HepG2 (cell line): ENCODE data around the gene HES3. TPM values are rescaled to one million over a fixed set of nuclear protein-coding genes. Genes with fewer than 3 reads are reported as not detected.

Experiments used
- AFF4 ChIP-seq: sonication (generic); formaldehyde crosslinking; IDR thresholded peaks from 2 replicates; pipeline ENCODE4 v1.4.0; 2020; ENCODE audit warnings: missing genetic modification reagents
- HMGXB4 ChIP-seq, 2 experiments: sonication (generic) in 1 of 2; formaldehyde crosslinking in 1 of 2; IDR thresholded peaks; 2 replicates each; pipeline versions ENCODE4 v1.4.0 to v1.6.1; 2018 to 2020; ENCODE audit warnings: missing genetic modification reagents in 2 of 2, borderline replicate concordance in 1 of 2, low read depth in 1 of 2, mild to moderate bottlenecking in 1 of 2, missing biosample characterization in 1 of 2
- IRF2 ChIP-seq: IDR thresholded peaks from 2 replicates; pipeline ENCODE4 v1.6.1; 2018; ENCODE audit warnings: missing genetic modification reagents, missing compliant biosample characterization
- NONO ChIP-seq, 2 experiments: fragments of 450-650 bp in 1 of 2; sonication (generic) in 1 of 2; formaldehyde crosslinking in 1 of 2; IDR thresholded peaks in 1 of 2; conservative IDR thresholded peaks in 1 of 2; 2 replicates each; pipeline versions ENCODE4 v1.6.1 to v1.8.0; 2017 to 2022; ENCODE audit warnings: mild to moderate bottlenecking in 1 of 2, missing genetic modification reagents in 1 of 2, moderate library complexity in 1 of 2
- SIN3A ChIP-seq: IDR thresholded peaks from 2 replicates; pipeline ENCODE4 v1.6.1; 2011; ENCODE audit warnings: low read depth, mild to moderate bottlenecking, control low read depth, low read length, borderline replicate concordance
- ZNF232 ChIP-seq: sonication (generic); formaldehyde crosslinking; IDR thresholded peaks from 2 replicates; pipeline ENCODE4 v1.4.0; 2020; ENCODE audit warnings: missing genetic modification reagents, borderline replicate concordance
- ZNF292 ChIP-seq: sonication (generic); formaldehyde crosslinking; IDR thresholded peaks from 2 replicates; pipeline ENCODE4 v1.8.1; 2022; ENCODE audit warnings: mild to moderate bottlenecking, low read depth, missing genetic modification reagents, borderline replicate concordance
- polyA plus RNA-seq, 8 experiments: library from polyadenylated mRNA; depleted of rRNA in 3 of 8; stranded (reverse) in 7 of 8; unstranded in 1 of 8; fragments of >200 nt; fragmentation: Illumina TruSeq in 4 of 8; extraction: Trizol in 4 of 8; gene quantifications; 2 replicates each; pipeline versions ENCODE4 v1.2.1 to v1.2.3, GENCODE V29; 2011 to 2016; ENCODE audit warnings: low read depth in 4 of 8, missing spikeins in 1 of 8, mixed read lengths in 1 of 8; ENCODE audit not compliant: insufficient read depth in 1 of 8
- total RNA-seq, 5 experiments: library from RNA; depleted of rRNA; stranded (reverse); fragments of >200 nt; fragmentation: Illumina TruSeq; extraction: Trizol; gene quantifications; 2 replicates each; pipeline ENCODE4 v1.2.3, GENCODE V29; 2016; ENCODE audit warnings: low read depth in 1 of 5
- TF ChIP-seq, protein P1 (sequence below): sonication (generic); formaldehyde crosslinking; IDR thresholded peaks from 2 replicates; pipeline ENCODE4 v1.9.0; 2021; ENCODE audit warnings: mild to moderate bottlenecking, missing genetic modification reagents
- TF ChIP-seq, protein P2 (sequence below): sonication (generic); formaldehyde crosslinking; IDR thresholded peaks from 2 replicates; pipeline ENCODE4 v1.4.0; 2020; ENCODE audit warnings: missing genetic modification reagents

Gene HES3
- total and polyA plus RNA-seq, 2 of the 13 experiments (the other 11 are each of a cell fraction or from before 2014, with no cell fraction given) = not detected

GRCh38 chr1:6239950-6240768 lies 3.8 kb upstream of the HES3 start (continued):
- no peak for TF ChIP-seq AFF4 (CRISPR knock-in tag)
- TF ChIP-seq, protein P1, sequence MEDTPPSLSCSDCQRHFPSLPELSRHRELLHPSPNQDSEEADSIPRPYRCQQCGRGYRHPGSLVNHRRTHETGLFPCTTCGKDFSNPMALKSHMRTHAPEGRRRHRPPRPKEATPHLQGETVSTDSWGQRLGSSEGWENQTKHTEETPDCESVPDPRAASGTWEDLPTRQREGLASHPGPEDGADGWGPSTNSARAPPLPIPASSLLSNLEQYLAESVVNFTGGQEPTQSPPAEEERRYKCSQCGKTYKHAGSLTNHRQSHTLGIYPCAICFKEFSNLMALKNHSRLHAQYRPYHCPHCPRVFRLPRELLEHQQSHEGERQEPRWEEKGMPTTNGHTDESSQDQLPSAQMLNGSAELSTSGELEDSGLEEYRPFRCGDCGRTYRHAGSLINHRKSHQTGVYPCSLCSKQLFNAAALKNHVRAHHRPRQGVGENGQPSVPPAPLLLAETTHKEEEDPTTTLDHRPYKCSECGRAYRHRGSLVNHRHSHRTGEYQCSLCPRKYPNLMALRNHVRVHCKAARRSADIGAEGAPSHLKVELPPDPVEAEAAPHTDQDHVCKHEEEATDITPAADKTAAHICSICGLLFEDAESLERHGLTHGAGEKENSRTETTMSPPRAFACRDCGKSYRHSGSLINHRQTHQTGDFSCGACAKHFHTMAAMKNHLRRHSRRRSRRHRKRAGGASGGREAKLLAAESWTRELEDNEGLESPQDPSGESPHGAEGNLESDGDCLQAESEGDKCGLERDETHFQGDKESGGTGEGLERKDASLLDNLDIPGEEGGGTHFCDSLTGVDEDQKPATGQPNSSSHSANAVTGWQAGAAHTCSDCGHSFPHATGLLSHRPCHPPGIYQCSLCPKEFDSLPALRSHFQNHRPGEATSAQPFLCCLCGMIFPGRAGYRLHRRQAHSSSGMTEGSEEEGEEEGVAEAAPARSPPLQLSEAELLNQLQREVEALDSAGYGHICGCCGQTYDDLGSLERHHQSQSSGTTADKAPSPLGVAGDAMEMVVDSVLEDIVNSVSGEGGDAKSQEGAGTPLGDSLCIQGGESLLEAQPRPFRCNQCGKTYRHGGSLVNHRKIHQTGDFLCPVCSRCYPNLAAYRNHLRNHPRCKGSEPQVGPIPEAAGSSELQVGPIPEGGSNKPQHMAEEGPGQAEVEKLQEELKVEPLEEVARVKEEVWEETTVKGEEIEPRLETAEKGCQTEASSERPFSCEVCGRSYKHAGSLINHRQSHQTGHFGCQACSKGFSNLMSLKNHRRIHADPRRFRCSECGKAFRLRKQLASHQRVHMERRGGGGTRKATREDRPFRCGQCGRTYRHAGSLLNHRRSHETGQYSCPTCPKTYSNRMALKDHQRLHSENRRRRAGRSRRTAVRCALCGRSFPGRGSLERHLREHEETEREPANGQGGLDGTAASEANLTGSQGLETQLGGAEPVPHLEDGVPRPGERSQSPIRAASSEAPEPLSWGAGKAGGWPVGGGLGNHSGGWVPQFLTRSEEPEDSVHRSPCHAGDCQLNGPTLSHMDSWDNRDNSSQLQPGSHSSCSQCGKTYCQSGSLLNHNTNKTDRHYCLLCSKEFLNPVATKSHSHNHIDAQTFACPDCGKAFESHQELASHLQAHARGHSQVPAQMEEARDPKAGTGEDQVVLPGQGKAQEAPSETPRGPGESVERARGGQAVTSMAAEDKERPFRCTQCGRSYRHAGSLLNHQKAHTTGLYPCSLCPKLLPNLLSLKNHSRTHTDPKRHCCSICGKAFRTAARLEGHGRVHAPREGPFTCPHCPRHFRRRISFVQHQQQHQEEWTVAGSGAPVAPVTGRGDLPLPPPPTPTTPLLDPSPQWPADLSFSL = no peak
- no peak for TF ChIP-seq NONO (IDR thresholded peaks at IDR 0.05)
- TF ChIP-seq NONO (CRISPR knock-in tag; conservative IDR thresholded peaks at IDR 0.05) = no peak
- no peak for TF ChIP-seq HMGXB4 (CRISPR knock-in tag; IDR thresholded peaks at IDR 0.05; ENCODE audit: borderline replicate concordance in 1 of 2, low read depth in 1 of 2)
- TF ChIP-seq, protein P2, sequence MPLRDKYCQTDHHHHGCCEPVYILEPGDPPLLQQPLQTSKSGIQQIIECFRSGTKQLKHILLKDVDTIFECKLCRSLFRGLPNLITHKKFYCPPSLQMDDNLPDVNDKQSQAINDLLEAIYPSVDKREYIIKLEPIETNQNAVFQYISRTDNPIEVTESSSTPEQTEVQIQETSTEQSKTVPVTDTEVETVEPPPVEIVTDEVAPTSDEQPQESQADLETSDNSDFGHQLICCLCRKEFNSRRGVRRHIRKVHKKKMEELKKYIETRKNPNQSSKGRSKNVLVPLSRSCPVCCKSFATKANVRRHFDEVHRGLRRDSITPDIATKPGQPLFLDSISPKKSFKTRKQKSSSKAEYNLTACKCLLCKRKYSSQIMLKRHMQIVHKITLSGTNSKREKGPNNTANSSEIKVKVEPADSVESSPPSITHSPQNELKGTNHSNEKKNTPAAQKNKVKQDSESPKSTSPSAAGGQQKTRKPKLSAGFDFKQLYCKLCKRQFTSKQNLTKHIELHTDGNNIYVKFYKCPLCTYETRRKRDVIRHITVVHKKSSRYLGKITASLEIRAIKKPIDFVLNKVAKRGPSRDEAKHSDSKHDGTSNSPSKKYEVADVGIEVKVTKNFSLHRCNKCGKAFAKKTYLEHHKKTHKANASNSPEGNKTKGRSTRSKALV (CRISPR knock-in tag) = no peak
- peak; percentile 25; the same call in 1 of the 2 replicates for TF ChIP-seq IRF2 (CRISPR knock-in tag)
- TF ChIP-seq ZNF292 (CRISPR knock-in tag) = no peak
- no peak for TF ChIP-seq ZNF232
- TF ChIP-seq SIN3A = no peak
